MM.1S (cell line): ENCODE results near the gene ANKHD1.
A peak's percentile ranks its signal among the peaks of the same experiment; 100 is the strongest.

Experiments used
- DNase-seq: peaks from one replicate; pipeline ENCODE4 v3.0.0-alpha.2; 2015
- H2AFZ ChIP-seq: fragments of 300-600 bp; sonication (generic); 2 replicates; pipeline ENCODE4 v1.6.0; 2016; ENCODE audit warnings: antibody characterized with exemption, low read length
- H3F3A ChIP-seq: fragments of 300-600 bp; sonication (generic); 2 replicates; pipeline ENCODE4 v1.6.1; 2016; ENCODE audit warnings: mild to moderate bottlenecking, antibody characterized with exemption, low read length, moderate library complexity, mixed read lengths; ENCODE audit not compliant: insufficient read depth
- H3K27ac ChIP-seq: fragments of 300-600 bp; sonication (generic); 2 replicates; pipeline ENCODE4 v1.5.1; 2016; ENCODE audit warnings: mild to moderate bottlenecking, low read length
- H3K27me3 ChIP-seq: fragments of 300-600 bp; sonication (generic); replicated peaks from 2 replicates; pipeline ENCODE4 v1.6.0; 2016; ENCODE audit warnings: low read length; ENCODE audit not compliant: insufficient read depth
- H3K36me3 ChIP-seq: fragments of 300-600 bp; sonication (generic); replicated peaks from 2 replicates; pipeline ENCODE4 v1.6.1; 2016; ENCODE audit warnings: mild to moderate bottlenecking, low read length, mixed read lengths; ENCODE audit not compliant: insufficient read depth
- H3K4me1 ChIP-seq: fragments of 300-600 bp; sonication (generic); 2 replicates; pipeline ENCODE4 v1.6.1; 2016; ENCODE audit warnings: low read length, mixed read lengths
- H3K4me2 ChIP-seq: fragments of 300-600 bp; sonication (generic); 2 replicates; pipeline ENCODE4 v1.6.0; 2016; ENCODE audit warnings: low read depth, low read length
- H3K4me3 ChIP-seq: fragments of 300-600 bp; sonication (generic); 2 replicates; pipeline ENCODE4 v1.5.1; 2016; ENCODE audit warnings: low read length, mixed read lengths
- H3K79me2 ChIP-seq: fragments of 300-600 bp; sonication (generic); 2 replicates; pipeline ENCODE4 v1.6.1; 2016; ENCODE audit warnings: mixed run types, low read length, mixed read lengths
- H3K9ac ChIP-seq: fragments of 300-600 bp; sonication (generic); 2 replicates; pipeline ENCODE4 v1.6.1; 2016; ENCODE audit warnings: low read length, mixed read lengths
- H3K9me2 ChIP-seq: fragments of 300-600 bp; sonication (generic); replicated peaks from 2 replicates; pipeline ENCODE4 v1.6.1; 2016; ENCODE audit warnings: mild to moderate bottlenecking, low read length, mixed read lengths; ENCODE audit not compliant: insufficient read depth
- H3K9me3 ChIP-seq: fragments of 300-600 bp; sonication (generic); replicated peaks from 2 replicates; pipeline ENCODE4 v1.6.1; 2016; ENCODE audit warnings: mild to moderate bottlenecking, low read length, mixed read lengths; ENCODE audit not compliant: insufficient read depth
- H4K20me1 ChIP-seq: fragments of 300-600 bp; sonication (generic); 2 replicates; pipeline ENCODE4 v1.6.1; 2016; ENCODE audit warnings: mild to moderate bottlenecking, low read length, moderate library complexity, mixed read lengths; ENCODE audit not compliant: insufficient read depth
- EZH2 ChIP-seq: fragments of 300-600 bp; sonication (generic); optimal IDR thresholded peaks from 2 replicates; pipeline ENCODE3; 2017; ENCODE audit warnings: low read depth, mild to moderate bottlenecking, antibody characterized with exemption, low read length, mixed read lengths
- EZH2phosphoT487 ChIP-seq: fragments of 300-600 bp; sonication (generic); IDR thresholded peaks from 2 replicates; pipeline ENCODE4 v1.6.1; 2018; ENCODE audit warnings: antibody characterized with exemption, low read length
- TF ChIP-seq, protein P1 (sequence below): fragments of 300-600 bp; sonication (generic); IDR thresholded peaks from 2 replicates; pipeline ENCODE4 v1.5.1; 2016; ENCODE audit warnings: antibody characterized with exemption, low read length, mixed read lengths

The ANKHD1 gene

DNA sequence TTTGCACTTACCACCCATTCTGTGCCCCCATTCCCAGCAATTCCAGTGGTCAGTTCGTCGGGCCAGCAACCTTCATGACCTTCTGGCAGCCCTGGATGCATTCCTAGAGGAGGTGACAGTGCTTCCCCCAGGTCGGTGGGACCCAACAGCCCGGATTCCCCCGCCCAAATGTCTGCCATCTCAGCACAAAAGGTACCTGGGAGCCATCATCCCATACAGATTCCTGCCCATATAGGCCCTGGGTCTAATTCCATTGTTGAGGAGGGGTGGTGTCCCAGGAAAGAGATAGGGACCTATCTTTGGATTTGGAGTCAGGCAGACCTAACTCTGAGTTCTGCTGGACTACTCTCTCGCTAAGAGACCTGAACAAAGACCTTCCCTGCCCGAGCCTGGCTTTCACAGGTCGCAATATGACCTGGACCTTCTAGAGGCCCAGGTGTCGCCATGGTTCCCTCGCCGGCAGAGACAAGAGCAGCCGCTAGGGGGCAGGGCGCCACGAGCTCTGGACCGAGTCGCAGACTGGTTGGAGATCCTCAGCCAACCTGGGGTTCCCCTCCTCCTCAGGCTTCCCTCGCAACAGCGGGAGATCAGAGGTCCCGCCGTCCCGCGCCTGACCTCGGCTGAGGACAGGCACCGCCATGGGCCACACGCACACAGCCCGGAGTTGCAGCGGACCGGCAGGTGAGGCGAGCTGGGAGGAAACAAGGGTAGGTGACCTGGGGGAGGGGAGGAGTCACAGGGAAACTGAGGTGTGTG lies 38.6 kb upstream of the ANKHD1 start:
- Histone ChIP-seq H3K36me3 (no peaks in the 10 kb centered on the region), H3F3A (no peaks in the 10 kb centered on the region), H3K9me3 (no peaks in the 10 kb centered on the region), H3K27me3 (no peaks in the 10 kb centered on the region), H3K9ac (peak overlapping the region; percentile 26; the same call in 1 of the 2 replicates), H3K4me1 (peaks cover 4% of the 10 kb centered on the region), H2AFZ (peak overlapping the region; percentile 83), H3K4me3 (peak overlapping the region; percentile 61), H3K4me2 (peak overlapping the region; percentile 88), H3K27ac (no peak overlapping the region), H3K9me2 (no peaks in the 10 kb centered on the region), H3K79me2 (no peaks in the 10 kb centered on the region), H4K20me1 (no peaks in the 10 kb centered on the region)
- TF ChIP-seq, protein P1, sequence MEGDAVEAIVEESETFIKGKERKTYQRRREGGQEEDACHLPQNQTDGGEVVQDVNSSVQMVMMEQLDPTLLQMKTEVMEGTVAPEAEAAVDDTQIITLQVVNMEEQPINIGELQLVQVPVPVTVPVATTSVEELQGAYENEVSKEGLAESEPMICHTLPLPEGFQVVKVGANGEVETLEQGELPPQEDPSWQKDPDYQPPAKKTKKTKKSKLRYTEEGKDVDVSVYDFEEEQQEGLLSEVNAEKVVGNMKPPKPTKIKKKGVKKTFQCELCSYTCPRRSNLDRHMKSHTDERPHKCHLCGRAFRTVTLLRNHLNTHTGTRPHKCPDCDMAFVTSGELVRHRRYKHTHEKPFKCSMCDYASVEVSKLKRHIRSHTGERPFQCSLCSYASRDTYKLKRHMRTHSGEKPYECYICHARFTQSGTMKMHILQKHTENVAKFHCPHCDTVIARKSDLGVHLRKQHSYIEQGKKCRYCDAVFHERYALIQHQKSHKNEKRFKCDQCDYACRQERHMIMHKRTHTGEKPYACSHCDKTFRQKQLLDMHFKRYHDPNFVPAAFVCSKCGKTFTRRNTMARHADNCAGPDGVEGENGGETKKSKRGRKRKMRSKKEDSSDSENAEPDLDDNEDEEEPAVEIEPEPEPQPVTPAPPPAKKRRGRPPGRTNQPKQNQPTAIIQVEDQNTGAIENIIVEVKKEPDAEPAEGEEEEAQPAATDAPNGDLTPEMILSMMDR, result peak; percentile 97
- no peak for TF ChIP-seq EZH2phosphoT487
- peak; percentile 80 for DNase-seq

DNA sequence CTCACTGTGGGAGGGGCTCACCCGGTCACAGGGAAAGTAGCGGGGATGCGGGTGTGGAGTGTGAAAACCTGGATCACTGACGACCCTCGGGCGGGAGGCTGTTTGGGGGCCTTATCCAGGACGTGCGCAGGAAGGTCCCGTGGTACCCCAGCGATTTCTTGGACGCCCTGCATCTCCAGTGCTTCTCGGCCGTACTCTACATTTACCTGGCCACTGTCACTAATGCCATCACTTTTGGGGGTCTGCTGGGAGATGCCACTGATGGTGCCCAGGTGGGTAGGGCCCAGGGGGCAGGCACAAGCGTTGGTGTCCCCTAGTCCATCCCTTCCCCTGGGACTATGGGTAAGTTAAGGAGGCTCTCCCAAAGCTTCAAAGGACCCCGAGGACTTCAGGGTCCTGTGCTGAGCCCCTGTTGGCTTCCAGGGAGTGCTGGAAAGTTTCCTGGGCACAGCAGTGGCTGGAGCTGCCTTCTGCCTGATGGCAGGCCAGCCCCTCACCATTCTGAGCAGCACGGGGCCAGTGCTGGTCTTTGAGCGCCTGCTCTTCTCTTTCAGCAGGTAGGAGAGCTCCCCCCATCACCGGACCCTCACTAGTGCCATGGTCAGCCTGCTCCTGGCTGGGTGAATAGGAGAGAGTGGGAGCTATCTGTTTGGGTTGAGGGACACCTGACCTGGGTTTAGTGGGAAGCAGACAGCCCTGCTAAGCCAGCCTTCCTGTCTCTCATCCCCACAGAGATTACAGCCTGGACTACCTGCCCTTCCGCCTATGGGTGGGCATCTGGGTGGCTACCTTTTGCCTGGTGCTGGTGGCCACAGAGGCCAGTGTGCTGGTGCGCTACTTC lies 37.8 kb upstream of the ANKHD1 start:
- Histone ChIP-seq H3K9ac (peak overlapping the region; percentile 26; the same call in 1 of the 2 replicates), H3K36me3 (no peaks in the 10 kb centered on the region), H3K79me2 (no peaks in the 10 kb centered on the region), H3F3A (no peaks in the 10 kb centered on the region), H3K9me3 (no peaks in the 10 kb centered on the region), H3K9me2 (no peaks in the 10 kb centered on the region), H3K4me2 (peak overlapping the region; percentile 88), H4K20me1 (no peaks in the 10 kb centered on the region), H2AFZ (peak overlapping the region; percentile 83), H3K27ac (no peak overlapping the region), H3K4me3 (peak overlapping the region; percentile 61), H3K27me3 (no peaks in the 10 kb centered on the region), H3K4me1 (peaks cover 4% of the 10 kb centered on the region)
- DNase-seq, result no peak
- TF ChIP-seq EZH2 (no peak), EZH2phosphoT487 (no peak)
- TF ChIP-seq, protein P1, result no peak

DNA sequence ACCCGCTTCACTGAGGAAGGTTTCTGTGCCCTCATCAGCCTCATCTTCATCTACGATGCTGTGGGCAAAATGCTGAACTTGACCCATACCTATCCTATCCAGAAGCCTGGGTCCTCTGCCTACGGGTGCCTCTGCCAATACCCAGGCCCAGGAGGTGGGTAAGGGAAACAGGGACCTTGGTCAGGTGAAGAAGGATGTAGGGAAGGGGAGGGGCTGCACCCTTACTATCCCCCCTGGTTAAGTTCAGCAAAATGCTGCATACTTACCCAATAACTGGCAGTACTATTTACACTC lies 37.2 kb upstream of the ANKHD1 start:
- no peak overlapping the region for H3K9ac ChIP-seq
- H3K4me1 ChIP-seq, result peaks cover 4% of the 10 kb centered on the region
- H3K4me3 ChIP-seq, result no peak overlapping the region
- H3K27ac ChIP-seq, result no peak overlapping the region
- H2AFZ ChIP-seq, result no peak overlapping the region
- no peaks in the 10 kb centered on the region for H3F3A ChIP-seq
- H3K9me2 ChIP-seq, result no peaks in the 10 kb centered on the region
- no peak for DNase-seq
- no peak overlapping the region for H3K4me2 ChIP-seq
- no peaks in the 10 kb centered on the region for H4K20me1 ChIP-seq
- H3K27me3 ChIP-seq, result no peaks in the 10 kb centered on the region
- no peaks in the 10 kb centered on the region for H3K36me3 ChIP-seq
- H3K79me2 ChIP-seq, result no peaks in the 10 kb centered on the region
- TF ChIP-seq, protein P1, result no peak
- TF ChIP-seq EZH2phosphoT487 (no peak), EZH2 (no peak)
- no peaks in the 10 kb centered on the region for H3K9me3 ChIP-seq
